Upper lobe of left lung (tissue), 4 donors: ENCODE data around the gene RIMS4.

ENCODE experiments used
- CTCF ChIP-seq, 6 experiments: fragments of 450-650 bp in 4 of 6; fragments of 200-600 bp in 2 of 6; sonication (generic) in 2 of 6; IDR thresholded peaks; one replicate each; pipeline ENCODE4 v1.5.1; 2016 to 2019; ENCODE audit warnings: antibody characterized with exemption in 6 of 6
- POLR2A ChIP-seq, 4 donors: fragments of 450-650 bp; IDR thresholded peaks; one replicate each; pipeline ENCODE4 v1.5.1; 2016 to 2017; ENCODE audit warnings: antibody characterized with exemption in 4 of 4, mild to moderate bottlenecking in 2 of 4
- POLR2AphosphoS5 ChIP-seq, 2 donors: sonication (generic); formaldehyde crosslinking; IDR thresholded peaks; one replicate each; pipeline ENCODE4 v1.5.1; 2017; ENCODE audit warnings: antibody characterized with exemption in 2 of 2

- no peak for TF ChIP-seq CTCF (IDR thresholded peaks at IDR 0.05)
- TF ChIP-seq POLR2A (IDR thresholded peaks at IDR 0.05), result no peak
- TF ChIP-seq POLR2AphosphoS5 (IDR thresholded peaks at IDR 0.05), result no peak
Measured at GRCh38 chr20:44742304-44743079, 67.9 kb downstream of the RIMS4 start.
